Activated CD8-positive, alpha-beta T cell treated with anti-CD3 and anti-CD28 coated beads for 36 hours (primary cell): ENCODE measurements around the gene HSPA12B. TPM values are rescaled to one million over a fixed set of nuclear protein-coding genes. Genes with fewer than 3 reads are reported as not detected.

Experiments used
- ATAC-seq: fragments of 200-7000 bp; cut with Tn5 transposase; one replicate; pipeline ENCODE4 v1.10.0; 2021; ENCODE audit warnings: mild to moderate bottlenecking, moderate library complexity
- CTCF ChIA-PET: fragments of 350-600 bp; sonication (Branson Sonifier 250); formaldehyde crosslinking; loops from one replicate; lab custom pipeline; 2021; ENCODE audit warnings: antibody characterized with exemption; lab: Charles Lee
- POLR2A ChIA-PET: fragments of 350-600 bp; sonication (Branson Sonifier 250); formaldehyde crosslinking; loops from one replicate; lab custom pipeline; 2021; ENCODE audit warnings: antibody characterized with exemption; lab: Charles Lee
- DNase-seq: peaks from one replicate; pipeline ENCODE4 v3.0.0-alpha.2; 2020
- H3K27ac Mint-ChIP-seq: one replicate; pipeline ENCODE4 v1.8.0; 2021; ENCODE audit warnings: mild to moderate bottlenecking, mixed read lengths
- H3K27me3 Mint-ChIP-seq: one replicate; pipeline ENCODE4 v1.8.0; 2021; ENCODE audit warnings: mixed read lengths
- H3K36me3 Mint-ChIP-seq: one replicate; pipeline ENCODE4 v1.8.0; 2021; ENCODE audit warnings: low read depth, mixed read lengths
- H3K4me1 Mint-ChIP-seq: one replicate; pipeline ENCODE4 v1.8.0; 2021; ENCODE audit warnings: low read depth, mixed read lengths
- H3K4me3 Mint-ChIP-seq: one replicate; pipeline ENCODE4 v1.8.0; 2021; ENCODE audit warnings: mild to moderate bottlenecking, moderate library complexity, mixed read lengths
- H3K9me3 Mint-ChIP-seq: one replicate; pipeline ENCODE4 v1.8.0; 2021; ENCODE audit warnings: mixed read lengths
- CTCF ChIP-seq: fragments of 200-600 bp; IDR thresholded peaks from one replicate; pipeline ENCODE4 v1.8.0; 2022; ENCODE audit warnings: antibody characterized with exemption, mild to moderate bottlenecking
- intact Hi-C: fragments of 100-400 bp; cut with micrococcal nuclease; formaldehyde crosslinking; loops from one replicate; pipeline ENCODE4 v1.10.0; 2022
- total RNA-seq, 2 experiments: library from RNA; stranded (reverse); gene quantifications; one replicate each; pipeline ENCODE4 v1.2.3, GENCODE V29; 2021

Gene HSPA12B
- total RNA-seq, 2 experiments from 2014 or later, result not detected

DNA sequence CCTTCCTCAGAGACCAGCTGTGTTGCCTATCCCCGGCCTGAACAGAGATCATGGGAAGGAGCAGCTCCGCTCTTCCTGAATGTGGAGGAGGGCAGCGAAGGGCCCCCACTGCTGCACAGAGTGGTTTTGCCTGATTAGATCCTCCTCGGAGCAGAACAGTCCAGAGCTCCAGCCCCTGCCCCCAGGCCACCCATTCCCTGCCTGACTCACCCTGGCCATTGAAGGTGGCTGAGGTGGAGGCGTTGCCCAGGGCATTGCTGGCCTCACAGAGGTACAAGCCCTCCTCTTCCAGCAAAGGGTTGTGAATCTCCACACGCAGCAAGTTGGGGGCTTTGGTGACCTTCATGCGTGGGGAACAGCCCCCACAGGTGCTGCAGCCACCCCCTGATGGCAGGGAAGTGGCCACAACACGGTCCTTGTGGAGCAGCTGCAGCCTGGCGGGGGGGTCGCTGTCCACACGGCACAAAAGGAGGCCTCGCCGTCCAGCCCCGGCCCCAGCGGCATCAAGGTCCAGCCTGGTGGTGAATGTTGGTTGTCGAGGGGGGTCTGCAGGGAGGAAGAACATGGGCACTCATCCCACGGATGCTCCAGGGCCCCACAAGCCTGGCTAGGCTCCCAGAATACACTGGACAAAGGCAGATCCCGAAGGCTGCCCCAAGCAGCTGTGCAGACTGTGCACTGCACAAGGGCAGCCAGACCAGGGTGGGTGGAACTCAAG, 34.7 kb upstream of the HSPA12B start:
- DNase-seq (no peak), ATAC-seq (no peak)
- intact Hi-C loops, result no loop called here
- Mint-ChIP-seq H3K4me1 (no peaks in the 10 kb centered on the region), H3K27ac (no peak overlapping the region), H3K27me3 (no peaks in the 10 kb centered on the region), H3K9me3 (no peaks in the 10 kb centered on the region), H3K36me3 (no peaks in the 10 kb centered on the region), H3K4me3 (no peak overlapping the region)
- TF ChIP-seq CTCF, result no peak
- ChIA-PET POLR2A (interaction anchor here (1.0 kb wide), 1 partner anchor 27 kb away, joined by 3 read pairs; no protein-coding TSS in a partner anchor), CTCF (interaction anchor here (1.1 to 5.5 kb wide), 4 partner anchors 13 to 158 kb away, joined by 3 to 32 read pairs (median 14); no protein-coding TSS in a partner anchor)

DNA sequence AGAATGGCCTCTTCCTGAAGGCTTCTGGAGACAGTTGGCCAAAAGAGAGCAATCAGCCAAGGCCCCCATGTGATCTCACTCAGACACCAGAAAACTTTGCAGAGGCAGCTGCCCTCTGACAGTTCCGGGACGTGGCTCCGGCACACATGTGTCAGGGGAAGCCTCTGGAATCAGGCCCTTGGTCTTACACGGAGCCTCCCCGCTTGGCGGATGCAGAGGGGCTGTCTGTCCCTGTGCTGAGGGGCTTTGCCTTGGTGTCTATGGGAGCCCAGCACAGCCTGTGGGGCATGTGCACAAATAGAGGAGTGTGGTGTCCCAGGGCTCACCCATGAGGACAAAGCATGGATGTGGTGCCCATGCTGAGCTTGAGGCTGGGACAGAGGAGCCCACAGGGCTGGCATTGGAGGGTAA, 33.9 kb upstream of the HSPA12B start:
- Mint-ChIP-seq H3K27me3 (no peaks in the 10 kb centered on the region), H3K27ac (no peak overlapping the region), H3K4me1 (no peaks in the 10 kb centered on the region), H3K4me3 (no peak overlapping the region), H3K36me3 (no peaks in the 10 kb centered on the region), H3K9me3 (no peaks in the 10 kb centered on the region)
- ChIA-PET CTCF (interaction anchor here (4.7 to 5.5 kb wide), 2 partner anchors 12 to 21 kb away, joined by 25 to 32 read pairs; no protein-coding TSS in a partner anchor), POLR2A (interaction anchor here (1.0 kb wide), 1 partner anchor 28 kb away, joined by 3 read pairs; no protein-coding TSS in a partner anchor)
- no peak for TF ChIP-seq CTCF
- DNase-seq (no peak), ATAC-seq (no peak)
- intact Hi-C loops, result no loop called here

- intact Hi-C loops, result no loop called here
- H3K4me3 Mint-ChIP-seq, result no peak overlapping the region
- DNase-seq (no peak), ATAC-seq (no peak)
- H3K27me3 Mint-ChIP-seq, result peaks cover under 1% of the 10 kb centered on the region
- POLR2A ChIA-PET, result interaction anchor here (0.6 to 1.0 kb wide), 2 partner anchors 20 to 28 kb away, joined by 3 to 4 read pairs; no protein-coding TSS in a partner anchor
- CTCF ChIA-PET, result interaction anchor here (0.9 to 5.5 kb wide), 4 partner anchors 12 to 136 kb away, joined by 3 to 32 read pairs (median 17); no protein-coding TSS in a partner anchor
- H3K27ac Mint-ChIP-seq, result no peak overlapping the region
- H3K36me3 Mint-ChIP-seq, result no peaks in the 10 kb centered on the region
- no peak for TF ChIP-seq CTCF
- no peaks in the 10 kb centered on the region for H3K9me3 Mint-ChIP-seq
- no peaks in the 10 kb centered on the region for H3K4me1 Mint-ChIP-seq
These were observed 33.4 kb upstream of the HSPA12B start for GRCh38 chr20:3699037-3699436.

- Mint-ChIP-seq H3K36me3 (no peaks in the 10 kb centered on the region), H3K4me1 (no peaks in the 10 kb centered on the region), H3K27me3 (peaks cover 2% of the 10 kb centered on the region), H3K9me3 (no peaks in the 10 kb centered on the region), H3K27ac (no peak overlapping the region), H3K4me3 (no peak overlapping the region)
- ATAC-seq, result no peak
- DNase-seq, result no peak
- no peak for TF ChIP-seq CTCF
- POLR2A ChIA-PET, result no interaction called here
- CTCF ChIA-PET, result interaction anchor here (0.7 to 5.5 kb wide), 5 partner anchors 9 to 407 kb away, joined by 3 to 25 read pairs (median 8); no protein-coding TSS in a partner anchor
- intact Hi-C loops, result no loop called here
These were observed 31.2 kb upstream of the HSPA12B start for GRCh38 chr20:3701061-3701998.
